HEK293 (cell line): ENCODE results near the gene KIF17.

Experiments
- CTCF ChIA-PET: fragments of 350-600 bp; formaldehyde crosslinking; extraction: SDS; loops from one replicate; lab custom pipeline; 2021; ENCODE audit warnings: antibody characterized with exemption; lab: Yijun Ruan, JAX
- POLR2A ChIA-PET: fragments of 300-600 bp; formaldehyde crosslinking; extraction: SDS; loops from one replicate; lab custom pipeline; 2020; ENCODE audit warnings: antibody characterized with exemption, inconsistent platforms; lab: Yijun Ruan, JAX
- H3K27ac ChIP-seq: fragments of 200-500 bp; sonication (Bioruptor generic); 2 replicates; pipeline ENCODE4 v1.5.1; 2014; ENCODE audit warnings: low read depth, low read length, control low read depth, inconsistent platforms; ENCODE audit errors: extremely low read depth
- H3K36me3 ChIP-seq, 2 experiments: fragments of 200-500 bp in 1 of 2; sonication (Bioruptor generic) in 1 of 2; 1 replicate in 1 of 2; 2 replicates in 1 of 2; pipeline ENCODE4 v1.5.1; 2014 to 2017; ENCODE audit warnings: inconsistent platforms in 2 of 2, low read length in 2 of 2; ENCODE audit not compliant: control insufficient read depth in 2 of 2, insufficient read depth in 1 of 2
- H3K4me1 ChIP-seq: fragments of 200-500 bp; sonication (Bioruptor generic); 2 replicates; pipeline ENCODE4 v1.5.1; 2014; ENCODE audit warnings: mild to moderate bottlenecking, low read length, inconsistent platforms; ENCODE audit not compliant: control insufficient read depth, insufficient read depth
- H3K4me3 ChIP-seq: 2 replicates; pipeline ENCODE4 v1.5.1; 2011; ENCODE audit warnings: low read depth, mild to moderate bottlenecking, control low read depth, low read length, moderate library complexity
- H3K9me3 ChIP-seq: fragments of 200-500 bp; sonication (Bioruptor generic); 2 replicates; pipeline ENCODE4 v1.5.1; 2014; ENCODE audit warnings: low read depth, low read length, inconsistent platforms; ENCODE audit not compliant: control insufficient read depth, insufficient read depth
- KLF1 ChIP-seq: fragments of 450-650 bp; formaldehyde crosslinking; IDR thresholded peaks from 2 replicates; pipeline ENCODE4 v1.5.1; 2016; ENCODE audit warnings: missing biosample characterization, missing genetic modification characterization
- KLF7 ChIP-seq: fragments of 450-650 bp; formaldehyde crosslinking; IDR thresholded peaks from 2 replicates; pipeline ENCODE4 v1.5.1; 2016; ENCODE audit warnings: missing biosample characterization, missing genetic modification characterization, borderline replicate concordance
- KLF9 ChIP-seq: fragments of 450-650 bp; formaldehyde crosslinking; IDR thresholded peaks from 2 replicates; pipeline ENCODE4 v1.5.1; 2016; ENCODE audit warnings: missing biosample characterization, missing genetic modification characterization, low read depth
- PRDM10 ChIP-seq: fragments of 450-650 bp; formaldehyde crosslinking; IDR thresholded peaks from 2 replicates; pipeline ENCODE4 v1.5.1; 2016; ENCODE audit warnings: missing biosample characterization, missing genetic modification characterization
- TRIM28 ChIP-seq: IDR thresholded peaks from 2 replicates; pipeline ENCODE4 v1.6.1; 2011; ENCODE audit warnings: low read length, control low read depth, borderline replicate concordance
- ZBTB48 ChIP-seq: fragments of 450-650 bp; formaldehyde crosslinking; IDR thresholded peaks from 2 replicates; pipeline ENCODE4 v1.5.1; 2016; ENCODE audit warnings: missing biosample characterization, missing genetic modification characterization
- ZFHX2 ChIP-seq: fragments of 450-650 bp; formaldehyde crosslinking; conservative IDR thresholded peaks from 2 replicates; pipeline ENCODE4 v1.5.1; 2016; ENCODE audit warnings: missing biosample characterization, missing genetic modification characterization
- ZNF174 ChIP-seq: fragments of 450-650 bp; formaldehyde crosslinking; IDR thresholded peaks from 2 replicates; pipeline ENCODE4 v1.5.0; 2017; ENCODE audit warnings: missing biosample characterization, mild to moderate bottlenecking, missing genetic modification characterization
- ZNF184 ChIP-seq: fragments of 450-650 bp; IDR thresholded peaks from 2 replicates; pipeline ENCODE4 v1.5.1; 2018; ENCODE audit warnings: missing biosample characterization, mild to moderate bottlenecking, missing genetic modification characterization
- ZNF48 ChIP-seq: fragments of 450-650 bp; formaldehyde crosslinking; IDR thresholded peaks from 2 replicates; pipeline ENCODE4 v1.5.1; 2016; ENCODE audit warnings: missing biosample characterization, missing genetic modification characterization
- ZNF629 ChIP-seq: fragments of 450-650 bp; formaldehyde crosslinking; IDR thresholded peaks from 2 replicates; pipeline ENCODE4 v1.5.1; 2017; ENCODE audit warnings: missing biosample characterization, missing genetic modification characterization
- ZNF664 ChIP-seq: fragments of 450-650 bp; formaldehyde crosslinking; IDR thresholded peaks from 2 replicates; pipeline ENCODE4 v1.5.1; 2016; ENCODE audit warnings: missing biosample characterization, missing genetic modification characterization
- ZNF677 ChIP-seq: fragments of 450-650 bp; IDR thresholded peaks from 2 replicates; pipeline ENCODE4 v1.5.0; 2018; ENCODE audit warnings: missing biosample characterization, mild to moderate bottlenecking, missing genetic modification characterization, moderate library complexity
- ZNF692 ChIP-seq: fragments of 450-650 bp; formaldehyde crosslinking; IDR thresholded peaks from 2 replicates; pipeline ENCODE4 v1.5.1; 2016; ENCODE audit warnings: missing biosample characterization, missing genetic modification characterization
- TF ChIP-seq, protein P1 (sequence below): fragments of 450-650 bp; formaldehyde crosslinking; IDR thresholded peaks from 2 replicates; pipeline ENCODE4 v1.5.1; 2016; ENCODE audit warnings: missing biosample characterization, missing genetic modification characterization
- TF ChIP-seq, protein P2 (sequence below): IDR thresholded peaks from 2 replicates; pipeline ENCODE4 v1.6.1; 2011; ENCODE audit warnings: mild to moderate bottlenecking, low read depth, low read length, borderline replicate concordance

The KIF17 gene

DNA sequence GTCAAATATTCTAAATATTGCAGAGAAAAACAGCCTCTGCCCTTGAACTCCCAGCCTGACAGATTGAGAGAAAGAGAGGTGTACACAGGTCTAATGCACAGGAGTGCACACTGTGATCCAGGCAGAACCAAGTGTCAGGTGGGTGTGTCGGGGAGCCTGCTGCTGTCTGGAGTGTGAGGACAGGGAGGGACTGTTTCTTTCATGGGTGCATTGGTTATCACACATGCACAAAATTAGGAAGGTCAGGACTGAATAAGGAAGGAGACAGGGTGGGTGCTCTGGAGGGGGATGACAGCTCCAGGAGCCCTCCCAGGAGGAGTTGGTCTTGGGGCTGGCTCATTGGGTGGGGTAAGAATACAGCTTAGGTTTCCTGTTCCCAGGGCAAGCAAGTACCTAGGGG lies 97.8 kb downstream of the KIF17 start:
- no peaks in the 10 kb centered on the region for H3K9me3 ChIP-seq
- H3K27ac ChIP-seq = no peak overlapping the region
- ChIA-PET CTCF (interaction anchor here (1.3 to 5.8 kb wide), 2 partner anchors 13 to 45 kb away, joined by 3 to 30 read pairs; partner anchors contain the start of gene PINK1), POLR2A (no interaction called here)
- TF ChIP-seq KLF9 (tag by site-specific recombination) = peak; percentile 20; the same call in 1 of the 2 replicates
- TF ChIP-seq, protein P1, sequence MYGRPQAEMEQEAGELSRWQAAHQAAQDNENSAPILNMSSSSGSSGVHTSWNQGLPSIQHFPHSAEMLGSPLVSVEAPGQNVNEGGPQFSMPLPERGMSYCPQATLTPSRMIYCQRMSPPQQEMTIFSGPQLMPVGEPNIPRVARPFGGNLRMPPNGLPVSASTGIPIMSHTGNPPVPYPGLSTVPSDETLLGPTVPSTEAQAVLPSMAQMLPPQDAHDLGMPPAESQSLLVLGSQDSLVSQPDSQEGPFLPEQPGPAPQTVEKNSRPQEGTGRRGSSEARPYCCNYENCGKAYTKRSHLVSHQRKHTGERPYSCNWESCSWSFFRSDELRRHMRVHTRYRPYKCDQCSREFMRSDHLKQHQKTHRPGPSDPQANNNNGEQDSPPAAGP = 0 out of 2 replicates have a peak, but pooled peaks have one; percentile 30
- TF ChIP-seq ZBTB48 (tag by site-specific recombination) = no peak
- no peak for TF ChIP-seq ZNF48 (tag by site-specific recombination)
- TF ChIP-seq ZNF677 (tag by site-specific recombination) = no peak
- no peak for TF ChIP-seq TRIM28
- TF ChIP-seq, protein P2, sequence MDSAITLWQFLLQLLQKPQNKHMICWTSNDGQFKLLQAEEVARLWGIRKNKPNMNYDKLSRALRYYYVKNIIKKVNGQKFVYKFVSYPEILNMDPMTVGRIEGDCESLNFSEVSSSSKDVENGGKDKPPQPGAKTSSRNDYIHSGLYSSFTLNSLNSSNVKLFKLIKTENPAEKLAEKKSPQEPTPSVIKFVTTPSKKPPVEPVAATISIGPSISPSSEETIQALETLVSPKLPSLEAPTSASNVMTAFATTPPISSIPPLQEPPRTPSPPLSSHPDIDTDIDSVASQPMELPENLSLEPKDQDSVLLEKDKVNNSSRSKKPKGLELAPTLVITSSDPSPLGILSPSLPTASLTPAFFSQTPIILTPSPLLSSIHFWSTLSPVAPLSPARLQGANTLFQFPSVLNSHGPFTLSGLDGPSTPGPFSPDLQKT = no peak
- TF ChIP-seq PRDM10 (tag by site-specific recombination) = peak; percentile 94
- no peak overlapping the region for H3K4me3 ChIP-seq
- no peaks in the 10 kb centered on the region for H3K36me3 ChIP-seq
- no peaks in the 10 kb centered on the region for H3K4me1 ChIP-seq

DNA sequence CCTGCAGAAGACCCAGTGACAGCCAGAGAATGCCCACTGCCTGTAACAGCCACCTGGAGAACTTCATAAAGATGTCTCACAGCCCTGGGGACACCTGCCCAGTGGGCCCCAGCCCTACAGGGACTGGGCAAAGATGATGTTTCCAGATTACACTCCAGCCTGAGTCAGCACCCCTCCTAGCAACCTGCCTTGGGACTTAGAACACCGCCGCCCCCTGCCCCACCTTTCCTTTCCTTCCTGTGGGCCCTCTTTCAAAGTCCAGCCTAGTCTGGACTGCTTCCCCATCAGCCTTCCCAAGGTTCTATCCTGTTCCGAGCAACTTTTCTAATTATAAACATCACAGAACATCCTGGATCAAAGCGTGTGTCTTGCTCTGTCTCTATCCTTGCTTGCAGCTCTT lies 99.3 kb downstream of the KIF17 start:
- no peak overlapping the region for H3K4me3 ChIP-seq
- ChIA-PET POLR2A (no interaction called here), CTCF (interaction anchor here (0.7 to 5.8 kb wide), 3 partner anchors 14 to 405 kb away, joined by 3 to 30 read pairs (median 3); partner anchors contain the start of gene PINK1)
- no peaks in the 10 kb centered on the region for H3K4me1 ChIP-seq
- no peaks in the 10 kb centered on the region for H3K9me3 ChIP-seq
- TF ChIP-seq ZNF692 (tag by site-specific recombination) (peak; percentile 57; the same call in 1 of the 2 replicates), ZNF174 (tag by site-specific recombination) (no peak), KLF1 (tag by site-specific recombination) (peak; percentile 42; the same call in 1 of the 2 replicates), ZNF184 (no peak), ZNF629 (tag by site-specific recombination) (no peak)
- no peak overlapping the region for H3K27ac ChIP-seq
- no peaks in the 10 kb centered on the region for H3K36me3 ChIP-seq

DNA sequence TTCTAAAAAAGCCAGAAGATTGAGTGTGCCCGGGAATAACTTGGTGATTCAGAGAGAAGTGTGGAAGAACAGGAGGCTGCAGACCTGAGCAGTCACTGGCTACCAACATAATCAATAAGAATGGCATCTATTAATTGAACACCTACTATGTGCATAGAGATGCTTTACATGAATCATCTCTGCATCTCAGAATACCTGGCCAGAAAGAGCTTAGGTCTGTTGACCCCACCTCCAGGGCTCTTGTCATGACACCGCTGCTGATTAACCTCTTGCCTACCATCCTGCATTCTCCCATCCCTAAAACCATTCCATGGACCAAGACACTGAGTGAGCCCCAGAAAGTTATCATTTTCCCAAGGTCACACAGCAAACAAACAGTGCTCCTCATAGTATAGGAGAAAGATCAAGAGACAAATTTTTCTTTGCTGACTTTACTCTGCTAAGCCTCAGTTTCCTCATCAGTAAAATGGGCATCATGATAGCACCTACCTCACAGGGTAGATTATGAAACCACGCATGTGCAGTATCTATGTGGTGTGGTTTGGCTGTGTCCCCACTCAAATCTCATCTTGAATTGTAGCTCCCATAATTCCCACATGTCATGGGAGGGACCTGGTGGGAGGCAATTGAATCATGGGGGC lies 100.8 kb downstream of the KIF17 start:
- ChIA-PET POLR2A (no interaction called here), CTCF (interaction anchor here (1.4 to 1.6 kb wide), 2 partner anchors 16 to 42 kb away, joined by 5 to 6 read pairs; partner anchors contain the start of gene PINK1)
- no peak for TF ChIP-seq KLF7 (tag by site-specific recombination)
- 0 out of 2 replicates have a peak, but pooled peaks have one; percentile 15 for TF ChIP-seq ZFHX2 (tag by site-specific recombination)
- TF ChIP-seq ZNF664 (tag by site-specific recombination) = peak; percentile 65; the same call in 1 of the 2 replicates

More for the DNA sequence above, 100.8 kb downstream of the KIF17 start:
- no peaks in the 10 kb centered on the region for H3K36me3 ChIP-seq
- no peaks in the 10 kb centered on the region for H3K4me1 ChIP-seq
- no peak overlapping the region for H3K4me3 ChIP-seq
- H3K27ac ChIP-seq = no peak overlapping the region
- no peaks in the 10 kb centered on the region for H3K9me3 ChIP-seq
